ENCODE data around the gene PRDM15. TPM values are rescaled to one million over a fixed set of nuclear protein-coding genes. Genes with fewer than 3 reads are reported as not detected.

PRDM15 gene
- total RNA-seq, 2 donors from 2014 or later = 6.7 to 18.1 TPM

GRCh38 chr21:41917531-41917930 is 38.4 kb upstream of the PRDM15 start:
- DNase-seq (ENCODE audit: low spot score) = no peak
- peaks cover 0 to 10% of the 10 kb centered on the region in 2 donors for H3K36me3 ChIP-seq
- TF ChIP-seq CTCF (IDR thresholded peaks at IDR 0.05) (no peak), POLR2A (IDR thresholded peaks at IDR 0.05) (no peak), POLR2AphosphoS5 (IDR thresholded peaks at IDR 0.05) (no peak)
- H3K27ac ChIP-seq = no peak overlapping the region
- intact Hi-C loops (cut with DNase I) = no loop called here
- H3K27me3 ChIP-seq (replicated peaks; ENCODE audit: insufficient read depth) = no peaks in the 10 kb centered on the region
- no peaks in the 10 kb centered on the region for H3K4me1 ChIP-seq (replicated peaks)
- no peaks in the 10 kb centered on the region for H3K9me3 ChIP-seq
- no peak overlapping the region for H3K4me3 ChIP-seq
- 94% methylated on average over 4 of the region's 4 CpGs for WGBS

GRCh38 chr21:41916888-41917433 is 37.8 kb upstream of the PRDM15 start:
- no peak overlapping the region for H3K27ac ChIP-seq
- intact Hi-C loops (cut with DNase I) = no loop called here
- WGBS = 85% methylated on average over 3 of the region's 3 CpGs
- peaks cover 0 to 10% of the 10 kb centered on the region in 2 donors for H3K36me3 ChIP-seq
- TF ChIP-seq CTCF (IDR thresholded peaks at IDR 0.05) = no peak
- no peaks in the 10 kb centered on the region for H3K27me3 ChIP-seq (replicated peaks; ENCODE audit: insufficient read depth)
- no peaks in the 10 kb centered on the region for H3K9me3 ChIP-seq
- no peak overlapping the region for H3K4me3 ChIP-seq
- no peaks in the 10 kb centered on the region for H3K4me1 ChIP-seq (replicated peaks)
- DNase-seq (ENCODE audit: low spot score) = no peak

- 89% methylated on average over 6 of the region's 6 CpGs for WGBS
- no peak overlapping the region for H3K4me3 ChIP-seq
- H3K36me3 ChIP-seq = peaks cover 0 to 10% of the 10 kb centered on the region in 2 donors
- H3K9me3 ChIP-seq = no peaks in the 10 kb centered on the region
- H3K4me1 ChIP-seq (replicated peaks) = no peaks in the 10 kb centered on the region
- TF ChIP-seq POLR2AphosphoS5 (IDR thresholded peaks at IDR 0.05) (no peak), CTCF (IDR thresholded peaks at IDR 0.05) (no peak), POLR2A (IDR thresholded peaks at IDR 0.05) (no peak)
- H3K27ac ChIP-seq = no peak overlapping the region
- no peak for DNase-seq (ENCODE audit: low spot score)
- intact Hi-C loops (cut with DNase I) = no loop called here
- no peaks in the 10 kb centered on the region for H3K27me3 ChIP-seq (replicated peaks; ENCODE audit: insufficient read depth)
These were observed 35.8 kb upstream of the PRDM15 start for GRCh38 chr21:41914965-41915364.

GRCh38 chr21:41914358-41914757 is 35.2 kb upstream of the PRDM15 start:
- Histone ChIP-seq H3K4me3 (no peak overlapping the region), H3K27ac (no peak overlapping the region), H3K9me3 (no peaks in the 10 kb centered on the region), H3K4me1 (replicated peaks) (no peaks in the 10 kb centered on the region), H3K36me3 (peaks cover 0 to 10% of the 10 kb centered on the region in 2 donors), H3K27me3 (replicated peaks; ENCODE audit: insufficient read depth) (no peaks in the 10 kb centered on the region)
- TF ChIP-seq CTCF (IDR thresholded peaks at IDR 0.05) = no peak
- no peak for TF ChIP-seq POLR2AphosphoS5 (IDR thresholded peaks at IDR 0.05)
- intact Hi-C loops (cut with DNase I) = no loop called here
- 94% methylated on average over 12 of the region's 12 CpGs for WGBS
- DNase-seq (ENCODE audit: low spot score) = no peak

- H3K4me3 ChIP-seq = no peak overlapping the region
- WGBS = 86% methylated on average over 9 of the region's 9 CpGs
- no peaks in the 10 kb centered on the region for H3K27me3 ChIP-seq (replicated peaks; ENCODE audit: insufficient read depth)
- no peaks in the 10 kb centered on the region for H3K9me3 ChIP-seq
- no peak for DNase-seq (ENCODE audit: low spot score)
- H3K36me3 ChIP-seq = peaks cover 0 to 10% of the 10 kb centered on the region in 2 donors
- TF ChIP-seq CTCF (IDR thresholded peaks at IDR 0.05) = no peak
- no peak for TF ChIP-seq POLR2A (IDR thresholded peaks at IDR 0.05)
- no peak for TF ChIP-seq POLR2AphosphoS5 (IDR thresholded peaks at IDR 0.05)
- no peaks in the 10 kb centered on the region for H3K4me1 ChIP-seq (replicated peaks)
- H3K27ac ChIP-seq = no peak overlapping the region
- intact Hi-C loops (cut with DNase I) = no loop called here
These were observed 34.1 kb upstream of the PRDM15 start for GRCh38 chr21:41913230-41913629.

All from prostate gland (tissue), 2 donors.